Uterus (tissue), 4 donors: ENCODE measurements around the gene PLAGL1. TPM values are rescaled to one million over a fixed set of nuclear protein-coding genes. Genes with fewer than 3 reads are reported as not detected.

Experiments used
- DNase-seq, 2 donors: peaks; one replicate each; pipeline ENCODE4 v3.0.0-alpha.2; 2019 to 2020
- H3K27ac ChIP-seq, 2 donors: fragments of 200-600 bp; sonication (generic); 1 replicate in 1 of 2; 2 replicates in 1 of 2; pipeline ENCODE4 v1.5.1; 2016 to 2018
- H3K27me3 ChIP-seq, 2 donors: fragments of 200-600 bp; sonication (generic); one replicate each; pipeline ENCODE4 v1.5.1; 2018 to 2019; ENCODE audit warnings: control low read depth in 1 of 2
- H3K36me3 ChIP-seq, 2 donors: fragments of 200-600 bp; sonication (generic); one replicate each; pipeline ENCODE4 v1.5.1; 2019; ENCODE audit warnings: control low read depth in 1 of 2
- H3K4me1 ChIP-seq, 2 donors: fragments of 200-600 bp; sonication (generic); one replicate each; pipeline ENCODE4 v1.5.1; 2018 to 2019; ENCODE audit warnings: control low read depth in 1 of 2
- H3K4me3 ChIP-seq, 2 donors: fragments of 200-600 bp; sonication (generic); 1 replicate in 1 of 2; 2 replicates in 1 of 2; pipeline ENCODE4 v1.5.1; 2018 to 2019; ENCODE audit warnings: mild to moderate bottlenecking in 1 of 2
- H3K9me3 ChIP-seq, 2 donors: fragments of 200-600 bp; sonication (generic); one replicate each; pipeline ENCODE4 v1.5.1; 2019; ENCODE audit warnings: control low read depth in 1 of 2
- CTCF ChIP-seq, 4 experiments: fragments of 200-600 bp in 2 of 4; fragments of 450-650 bp in 2 of 4; sonication (generic) in 2 of 4; IDR thresholded peaks; one replicate each; pipeline ENCODE4 v1.5.1; 2016 to 2019; ENCODE audit warnings: antibody characterized with exemption in 4 of 4, mild to moderate bottlenecking in 2 of 4, moderate library complexity in 1 of 4
- POLR2A ChIP-seq, 2 donors: fragments of 450-650 bp; IDR thresholded peaks; one replicate each; pipeline ENCODE4 v1.6.1; 2016; ENCODE audit warnings: antibody characterized with exemption in 2 of 2, mild to moderate bottlenecking in 1 of 2, moderate library complexity in 1 of 2
- intact Hi-C: fragments of 100-400 bp; cut with DNase I; formaldehyde crosslinking; loops from one replicate; pipeline ENCODE4 v1.15.1; 2023; ENCODE audit warnings: low total_unique reads
- small RNA-seq: library from RNA; depleted of rRNA; stranded (forward); fragments of <200 nt; gene quantifications from one replicate; pipeline ENCODE3, GENCODE V24; 2016
- total RNA-seq, 4 donors: library from RNA; depleted of rRNA in 3 of 4; stranded (reverse); fragments of >200 nt in 3 of 4; gene quantifications; one replicate each; pipeline versions ENCODE4 v1.1.0 to v1.2.4, GENCODE V29; 2014 to 2023
- donor health status: DM: yes; HTN: yes; CAD: no.

The PLAGL1 gene
- total RNA-seq, 4 donors from 2014 or later: 8.7 to 76.9 (median 29.3) TPM

- intact Hi-C loops: no loop called here
- Histone ChIP-seq H3K4me1 (peaks cover 0 to 11% of the 10 kb centered on the region in 2 donors), H3K27me3 (no peaks in the 10 kb centered on the region), H3K4me3 (no peak overlapping the region), H3K9me3 (no peaks in the 10 kb centered on the region), H3K27ac (peak overlapping the region; percentile 60 to 76), H3K36me3 (no peaks in the 10 kb centered on the region)
- DNase-seq: peak; percentile 65 to 73
- TF ChIP-seq POLR2A (IDR thresholded peaks at IDR 0.05) (no peak), CTCF (IDR thresholded peaks at IDR 0.05) (no peak)
These were observed 105.9 kb downstream of the PLAGL1 start for GRCh38 chr6:143901885-143902750.

- no peak overlapping the region for H3K4me3 ChIP-seq
- H3K9me3 ChIP-seq: no peaks in the 10 kb centered on the region
- no peak for TF ChIP-seq POLR2A (IDR thresholded peaks at IDR 0.05)
- TF ChIP-seq CTCF (IDR thresholded peaks at IDR 0.05): no peak
- H3K36me3 ChIP-seq: no peaks in the 10 kb centered on the region
- H3K4me1 ChIP-seq: peaks cover 0 to 11% of the 10 kb centered on the region in 2 donors
- H3K27ac ChIP-seq: no peak overlapping the region
- intact Hi-C loops: no loop called here
- H3K27me3 ChIP-seq: no peaks in the 10 kb centered on the region
- DNase-seq: no peak
These were observed 107.7 kb downstream of the PLAGL1 start for GRCh38 chr6:143900358-143900757.

- Histone ChIP-seq H3K27me3 (no peaks in the 10 kb centered on the region), H3K27ac (no peak overlapping the region), H3K4me3 (no peak overlapping the region), H3K36me3 (no peaks in the 10 kb centered on the region), H3K9me3 (no peaks in the 10 kb centered on the region), H3K4me1 (no peaks in the 10 kb centered on the region)
- TF ChIP-seq POLR2A (IDR thresholded peaks at IDR 0.05) (no peak), CTCF (IDR thresholded peaks at IDR 0.05) (no peak)
- intact Hi-C loops: no loop called here
- DNase-seq: no peak
These were observed 111.8 kb downstream of the PLAGL1 start for GRCh38 chr6:143896126-143896860.

- intact Hi-C loops: no loop called here
- Histone ChIP-seq H3K4me3 (no peak overlapping the region), H3K27me3 (no peaks in the 10 kb centered on the region), H3K27ac (no peak overlapping the region), H3K9me3 (no peaks in the 10 kb centered on the region), H3K4me1 (no peaks in the 10 kb centered on the region), H3K36me3 (no peaks in the 10 kb centered on the region)
- no peak for DNase-seq
- TF ChIP-seq POLR2A (IDR thresholded peaks at IDR 0.05) (no peak), CTCF (IDR thresholded peaks at IDR 0.05) (no peak)
These were observed 113.4 kb downstream of the PLAGL1 start for GRCh38 chr6:143894655-143895054.

Small RNA genes within 50 kb of the gene (small RNA-seq; reads per million reads assigned to genes)
- not detected for gene RF02143

Other genes starting within 250 kb of the PLAGL1 start
- 10 to 100 TPM in 2 of 4 donors, 1 to 10 TPM in 2; 5.4 to 28.1 (median 14.2) TPM for gene LTV1, start 164.9 kb downstream of the PLAGL1 start, total RNA-seq
- gene ZC2HC1B, start 143.8 kb downstream of the PLAGL1 start, total RNA-seq: under 1 TPM in 1 of 4 donors, not detected in 3; 0.35 TPM
- 100 to 1,000 TPM in 2 of 4 donors, 10 to 100 TPM in 2; 46.6 to 166 (median 97.2) TPM for gene SF3B5, start 87.3 kb upstream of the PLAGL1 start, total RNA-seq
- 1 to 10 TPM in 2 of 4 donors, under 1 TPM in 2; 0.77 to 6.2 (median 1.9) TPM for gene STX11, start 142.3 kb upstream of the PLAGL1 start, total RNA-seq